Thymus (tissue), 11 donors: ENCODE results near the gene STX10. TPM values are rescaled to one million over a fixed set of nuclear protein-coding genes. Genes with fewer than 3 reads are reported as not detected.
A peak's percentile ranks its signal among the peaks of the same experiment; 100 is the strongest.

Source experiments
- DNase-seq, 9 donors: peaks; one replicate each; pipeline ENCODE4 v3.0.0-alpha.2; 2013; ENCODE audit warnings: low spot score in 9 of 9, low read depth in 6 of 9, missing footprints in 1 of 9
- H3K27ac ChIP-seq, 2 donors: one replicate each; pipeline ENCODE4 v1.5.1; 2013; ENCODE audit warnings: control low read depth in 1 of 2, low read depth in 1 of 2, low read length in 1 of 2, mild to moderate bottlenecking in 1 of 2, moderate library complexity in 1 of 2
- H3K27me3 ChIP-seq, 2 donors: one replicate each; pipeline ENCODE4 v1.5.1; 2013; ENCODE audit warnings: low read length in 1 of 2; ENCODE audit not compliant: control insufficient read depth in 2 of 2, insufficient read depth in 1 of 2
- H3K36me3 ChIP-seq, 2 donors: one replicate each; pipeline ENCODE4 v1.5.1; 2013; ENCODE audit warnings: low read length in 1 of 2, mild to moderate bottlenecking in 1 of 2, moderate library complexity in 1 of 2; ENCODE audit not compliant: control insufficient read depth in 2 of 2, insufficient read depth in 2 of 2
- H3K4me1 ChIP-seq, 2 donors: one replicate each; pipeline ENCODE4 v1.5.1; 2013; ENCODE audit warnings: low read length in 2 of 2; ENCODE audit not compliant: control insufficient read depth in 2 of 2, insufficient read depth in 2 of 2
- H3K4me3 ChIP-seq, 2 donors: one replicate each; pipeline ENCODE4 v1.5.1; 2013; ENCODE audit warnings: low read length in 2 of 2, control low read depth in 1 of 2, mild to moderate bottlenecking in 1 of 2
- H3K9me3 ChIP-seq, 2 donors: one replicate each; pipeline ENCODE4 v1.5.1; 2013; ENCODE audit warnings: low read length in 1 of 2, mild to moderate bottlenecking in 1 of 2; ENCODE audit not compliant: control insufficient read depth in 2 of 2, insufficient read depth in 1 of 2
- WGBS: extraction: QIAGEN DNeasy Blood & Tissue Kit; methylation state at CpG from one replicate; pipeline ENCODE4 v1.1.7; 2013; 5-methylcytosine and 5-hydroxymethylcytosine counted together
- polyA plus RNA-seq: library from polyadenylated mRNA; stranded (reverse); fragments of 200-250 nt; gene quantifications from one replicate; pipeline ENCODE4 v1.2.3, GENCODE V29; 2013
- total RNA-seq: library from RNA; stranded (reverse); fragments of 120-200 nt; gene quantifications from one replicate; pipeline ENCODE4 v1.2.4, GENCODE V29; 2013
- donor health status: healthy.

Gene STX10
- total and polyA plus RNA-seq, 2 donors = 47.9 to 101 TPM

GRCh38 chr19:13118424-13119193 lies 31.6 kb downstream of the STX10 start:
- Histone ChIP-seq H3K9me3 (no peaks in the 10 kb centered on the region), H3K4me1 (peaks cover 14 to 36% of the 10 kb centered on the region in 2 donors), H3K27ac (peak overlapping the region; percentile 37 to 40), H3K36me3 (peaks cover 3 to 17% of the 10 kb centered on the region in 2 donors), H3K4me3 (peak overlapping the region; percentile 86 to 88), H3K27me3 (no peaks in the 10 kb centered on the region)
- 1% methylated on average over 57 of the region's 57 CpGs for WGBS
- DNase-seq = peak in 1 of 9 donors; percentile 57

- H3K4me1 ChIP-seq = peaks cover 14 to 36% of the 10 kb centered on the region in 2 donors
- peak within 1 kb of the TSS; percentile 86 to 88 for H3K4me3 ChIP-seq
- peak within 1 kb of the TSS; percentile 70 to 81 for H3K27ac ChIP-seq
- peaks cover 4 to 18% of the 10 kb centered on the region in 2 donors for H3K36me3 ChIP-seq
- no peaks in the 10 kb centered on the region for H3K9me3 ChIP-seq
- peak in 7 of 9 donors; percentile 69 to 93 (median 84) for DNase-seq
- 3% methylated on average over 65 of the region's 65 CpGs for WGBS
- no peaks in the 10 kb centered on the region for H3K27me3 ChIP-seq
These were observed 32.3 kb downstream of the STX10 start, which contains the start of gene NACC1 for GRCh38 chr19:13117772-13118423. NACC1 (plus strand) TSS chr19:13118264; CDS start chr19:13135208, 16,944 bp downstream.

GRCh38 chr19:13117176-13117771 lies 32.9 kb downstream of the STX10 start:
- peak overlapping the region; percentile 79 to 88 for H3K4me3 ChIP-seq
- H3K36me3 ChIP-seq = peaks cover 10 to 19% of the 10 kb centered on the region in 2 donors
- H3K27ac ChIP-seq = peak overlapping the region; percentile 70 to 81
- H3K9me3 ChIP-seq = no peaks in the 10 kb centered on the region
- peaks cover 14 to 36% of the 10 kb centered on the region in 2 donors for H3K4me1 ChIP-seq
- peak in 1 of 9 donors; percentile 65 for DNase-seq
- no peaks in the 10 kb centered on the region for H3K27me3 ChIP-seq
- WGBS = 21% methylated on average over 20 of the region's 20 CpGs

GRCh38 chr19:13116282-13117175 lies 33.6 kb downstream of the STX10 start, which contains the start of gene TRMT1:
TRMT1 (minus strand) TSS chr19:13116740; CDS start chr19:13116399, 341 bp downstream.
- H3K9me3 ChIP-seq = no peaks in the 10 kb centered on the region
- peak; percentile 68 to 96 (median 86) for DNase-seq
- WGBS = under 1% methylated on average over 51 of the region's 51 CpGs
- peak within 1 kb of the TSS; percentile 79 to 88 for H3K4me3 ChIP-seq
- peaks cover 10 to 11% of the 10 kb centered on the region in 2 donors for H3K36me3 ChIP-seq
- no peaks in the 10 kb centered on the region for H3K27me3 ChIP-seq
- peaks cover 14 to 36% of the 10 kb centered on the region in 2 donors for H3K4me1 ChIP-seq
- H3K27ac ChIP-seq = peak within 1 kb of the TSS; percentile 70 to 81

GRCh38 chr19:13115936-13116281 lies 34.3 kb downstream of the STX10 start:
- H3K4me1 ChIP-seq = peaks cover 14 to 36% of the 10 kb centered on the region in 2 donors
- WGBS = 5% methylated on average over 18 of the region's 18 CpGs
- no peaks in the 10 kb centered on the region for H3K9me3 ChIP-seq
- peak overlapping the region; percentile 79 to 88 for H3K4me3 ChIP-seq
- no peaks in the 10 kb centered on the region for H3K27me3 ChIP-seq
- peaks cover 7 to 10% of the 10 kb centered on the region in 2 donors for H3K36me3 ChIP-seq
- no peak for DNase-seq
- peak overlapping the region in 1 of 2 donors; percentile 45 for H3K27ac ChIP-seq

GRCh38 chr19:13112555-13112954 lies 37.6 kb downstream of the STX10 start:
- Histone ChIP-seq H3K4me1 (peaks cover 7 to 20% of the 10 kb centered on the region in 2 donors), H3K4me3 (no peak overlapping the region), H3K27me3 (no peaks in the 10 kb centered on the region), H3K27ac (no peak overlapping the region), H3K36me3 (peaks cover 21 to 22% of the 10 kb centered on the region in 2 donors), H3K9me3 (no peaks in the 10 kb centered on the region)
- WGBS = 99% methylated on average over 10 of the region's 10 CpGs
- no peak for DNase-seq

- H3K4me3 ChIP-seq = no peak overlapping the region
- WGBS = 98% methylated on average over 15 of the region's 15 CpGs
- H3K36me3 ChIP-seq = peaks cover 22% of the 10 kb centered on the region in 2 donors
- DNase-seq = no peak
- H3K27me3 ChIP-seq = no peaks in the 10 kb centered on the region
- no peaks in the 10 kb centered on the region for H3K9me3 ChIP-seq
- no peak overlapping the region for H3K27ac ChIP-seq
- H3K4me1 ChIP-seq = peaks cover 0 to under 1% of the 10 kb centered on the region in 2 donors
These were observed 40.0 kb downstream of the STX10 start for GRCh38 chr19:13110099-13110610.

- no peak for DNase-seq
- Histone ChIP-seq H3K4me3 (no peak overlapping the region), H3K27me3 (no peaks in the 10 kb centered on the region), H3K27ac (no peak overlapping the region), H3K36me3 (peaks cover 22% of the 10 kb centered on the region in 2 donors), H3K4me1 (peaks cover 0 to 7% of the 10 kb centered on the region in 2 donors), H3K9me3 (no peaks in the 10 kb centered on the region)
- 97% methylated on average over 30 of the region's 30 CpGs for WGBS
These were observed 40.6 kb downstream of the STX10 start for GRCh38 chr19:13109361-13110098.
